ENCODE measurements around the gene SYP.

- no peak for TF ChIP-seq CTCF (IDR thresholded peaks at IDR 0.05)
- no peak for TF ChIP-seq ATF3 (CRISPR knock-in tag; conservative IDR thresholded peaks at IDR 0.05)
- no peak for TF ChIP-seq ZNF138 (CRISPR knock-in tag; conservative IDR thresholded peaks at IDR 0.05)
- TF ChIP-seq TP53 (CRISPR knock-in tag; IDR thresholded peaks at IDR 0.05) = no peak
- TF ChIP-seq TEAD1 (CRISPR knock-in tag; IDR thresholded peaks at IDR 0.05) = no peak
Measured at GRCh38 chrX:49153467-49153866, 46.5 kb downstream of the SYP start.
